GM21390 (cell line): ENCODE data around the gene LTB4R2.
"Not testable (repeated sequence)": the region's sequence is repeated elsewhere in the genome, so short reads cannot be mapped to it uniquely, and the experiment has no call there.

ENCODE experiments used
- ATAC-seq: cut with Tn5 transposase; IDR thresholded peaks from one replicate; pipeline ENCODE4 v1.9.1; 2021; ENCODE audit not compliant: unreplicated experiment

LTB4R2 gene

GRCh38 chr14:24317141-24317928 lies 7.4 kb downstream of the LTB4R2 start:
- no peak for ATAC-seq

DNA sequence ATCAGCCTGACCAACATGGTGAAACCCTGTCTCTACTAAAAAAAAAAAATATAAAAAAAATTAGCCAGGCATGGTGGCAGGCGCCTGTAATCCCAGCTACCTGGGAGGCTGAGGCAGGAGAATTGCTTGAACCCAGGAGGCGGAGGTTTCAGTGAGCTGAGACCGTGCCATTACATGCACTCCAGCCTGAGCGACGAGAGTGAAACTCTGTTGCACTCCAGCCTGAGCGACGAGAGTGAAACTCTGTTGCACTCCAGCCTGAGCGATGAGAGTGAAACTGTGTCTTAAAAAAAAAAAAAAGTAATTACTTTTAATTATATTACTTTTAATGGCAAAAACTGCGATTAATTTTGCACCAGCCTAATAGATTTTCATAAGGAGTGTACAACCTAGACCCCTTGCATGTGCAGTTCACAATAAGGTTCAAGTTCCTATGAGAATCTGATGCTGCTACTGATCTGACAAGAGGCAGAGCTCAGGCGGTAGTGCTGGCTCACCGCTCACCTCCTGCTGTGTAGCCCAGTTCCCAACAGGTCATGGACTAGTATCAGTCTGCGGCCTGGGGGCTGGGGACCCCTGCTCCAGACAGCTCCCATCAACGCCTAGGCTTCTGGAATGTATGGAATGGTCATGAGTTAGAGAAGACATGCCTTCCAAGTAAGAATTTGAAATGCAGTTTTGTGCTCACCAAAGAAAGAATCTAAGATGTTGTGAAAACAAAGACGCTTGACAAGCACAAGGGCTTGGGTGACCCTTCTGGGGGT lies 11.5 kb downstream of the LTB4R2 start:
- ATAC-seq, result no peak

DNA sequence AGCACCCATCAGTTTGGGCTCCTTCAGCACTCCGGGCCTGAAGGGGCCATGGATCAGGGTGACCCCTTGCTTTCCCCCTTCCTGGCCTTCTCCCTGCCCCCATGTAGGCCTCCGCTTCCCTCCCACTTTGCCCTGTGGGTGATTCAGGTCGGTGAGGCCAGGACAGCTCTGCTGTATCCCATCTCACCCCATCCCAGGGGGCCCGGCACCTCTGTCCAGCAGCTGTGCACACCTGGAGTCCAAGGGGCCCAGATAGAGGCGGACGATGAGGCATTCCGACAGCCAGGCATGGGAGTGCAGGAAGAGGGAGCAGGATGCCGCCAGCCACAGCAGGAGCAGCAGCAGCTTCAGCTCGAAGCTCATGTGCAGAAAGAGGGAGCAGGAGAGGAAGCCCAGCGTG lies 12.7 kb downstream of the LTB4R2 start:
- ATAC-seq, result no peak

- no peak for ATAC-seq
Observed at GRCh38 chr14:24323341-24323740, 13.4 kb downstream of the LTB4R2 start.

GRCh38 chr14:24324024-24324423 lies 14.1 kb downstream of the LTB4R2 start:
- ATAC-seq, result no peak

- ATAC-seq, result no peak
Observed at GRCh38 chr14:24325041-24325530, 15.1 kb downstream of the LTB4R2 start.

DNA sequence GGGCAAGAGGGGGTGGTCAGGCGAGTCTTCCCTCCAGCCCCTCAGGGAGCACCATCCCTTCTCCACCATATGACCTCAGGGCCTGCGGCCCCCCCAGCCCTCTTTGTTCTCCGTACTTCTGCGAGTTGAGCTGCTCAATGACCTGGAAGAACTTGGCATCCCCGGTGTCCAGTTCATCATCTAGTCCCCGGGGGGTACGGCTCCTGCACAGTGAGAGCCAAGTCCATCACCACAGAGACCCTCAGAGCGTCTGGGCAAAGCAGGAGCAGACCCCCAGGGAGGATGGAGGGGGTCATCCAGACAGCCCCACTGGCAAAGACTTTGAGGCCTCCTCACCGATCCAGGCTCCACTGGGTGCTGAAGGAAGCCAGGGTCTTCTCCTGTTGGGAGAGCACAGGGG lies 16.0 kb downstream of the LTB4R2 start:
- no peak for ATAC-seq

DNA sequence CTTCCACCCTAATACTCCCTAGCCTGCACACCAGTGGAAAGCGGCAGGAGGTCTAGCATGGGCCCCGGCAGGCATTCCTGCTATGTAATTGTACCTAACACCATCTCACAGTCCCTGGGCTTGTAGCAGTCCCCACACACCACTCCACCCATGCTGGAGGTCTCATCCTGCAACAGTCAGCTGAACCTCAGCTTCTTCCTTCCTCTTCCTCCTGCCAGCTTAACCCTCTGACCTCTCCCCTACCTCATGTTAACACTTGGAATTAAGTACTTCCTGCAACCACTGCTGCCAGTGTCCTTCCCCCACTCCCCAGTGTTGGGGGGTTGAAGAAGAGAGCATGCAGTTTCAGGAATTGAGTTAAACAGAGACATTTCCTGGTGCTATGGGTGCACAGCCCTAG lies 17.4 kb downstream of the LTB4R2 start:
- ATAC-seq, result no peak

DNA sequence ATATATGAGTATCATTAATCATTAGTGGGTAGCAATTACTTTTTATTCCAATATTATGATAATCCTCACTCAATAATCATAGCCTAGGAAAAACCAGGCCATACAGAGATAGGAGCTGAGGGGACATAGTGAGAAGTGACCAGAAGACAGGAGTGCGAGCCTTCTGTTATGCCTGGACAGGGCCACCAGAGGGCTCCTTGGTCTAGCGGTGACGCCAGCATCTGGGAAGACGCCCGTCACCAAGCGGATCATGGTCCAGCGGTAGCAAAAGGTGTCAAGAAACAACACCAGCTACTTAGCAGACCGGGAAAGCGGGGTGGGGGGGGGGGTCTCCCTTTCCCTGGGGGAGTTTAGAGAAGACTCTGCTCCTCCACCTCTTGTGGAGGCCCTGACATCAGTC lies 18.0 kb downstream of the LTB4R2 start:
- not testable (repeated sequence) for ATAC-seq

DNA sequence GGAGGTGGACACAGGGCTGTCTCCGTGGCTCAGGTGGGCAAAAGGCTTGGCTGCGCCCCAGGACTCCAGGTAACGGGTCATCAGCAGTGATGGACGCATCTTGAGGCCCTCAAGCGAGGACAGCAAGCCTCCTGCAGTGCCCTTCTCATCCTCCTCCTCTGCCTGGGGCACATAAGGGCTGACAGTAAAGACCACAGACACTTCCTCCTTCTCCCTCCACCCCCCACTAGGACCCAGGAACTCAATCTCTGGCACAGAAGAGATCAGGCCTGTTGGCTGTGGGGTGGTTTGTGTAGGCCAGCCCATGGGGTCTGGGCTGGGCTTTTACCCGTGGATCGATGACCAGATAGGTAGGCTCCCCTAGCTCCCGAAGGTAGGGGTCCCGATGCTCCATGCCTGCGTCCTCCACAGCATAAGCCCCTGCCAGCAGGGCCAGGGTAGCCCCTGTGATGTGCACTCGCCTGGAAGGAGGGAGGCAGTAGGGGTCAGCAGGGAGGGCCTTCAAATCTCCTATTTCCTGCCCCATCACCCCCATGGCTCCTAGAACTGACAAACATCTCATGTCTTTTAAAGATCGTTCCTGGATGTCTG lies 19.2 kb downstream of the LTB4R2 start:
- ATAC-seq, result no peak

GRCh38 chr14:24329736-24330135 lies 19.8 kb downstream of the LTB4R2 start:
- ATAC-seq, result no peak

DNA sequence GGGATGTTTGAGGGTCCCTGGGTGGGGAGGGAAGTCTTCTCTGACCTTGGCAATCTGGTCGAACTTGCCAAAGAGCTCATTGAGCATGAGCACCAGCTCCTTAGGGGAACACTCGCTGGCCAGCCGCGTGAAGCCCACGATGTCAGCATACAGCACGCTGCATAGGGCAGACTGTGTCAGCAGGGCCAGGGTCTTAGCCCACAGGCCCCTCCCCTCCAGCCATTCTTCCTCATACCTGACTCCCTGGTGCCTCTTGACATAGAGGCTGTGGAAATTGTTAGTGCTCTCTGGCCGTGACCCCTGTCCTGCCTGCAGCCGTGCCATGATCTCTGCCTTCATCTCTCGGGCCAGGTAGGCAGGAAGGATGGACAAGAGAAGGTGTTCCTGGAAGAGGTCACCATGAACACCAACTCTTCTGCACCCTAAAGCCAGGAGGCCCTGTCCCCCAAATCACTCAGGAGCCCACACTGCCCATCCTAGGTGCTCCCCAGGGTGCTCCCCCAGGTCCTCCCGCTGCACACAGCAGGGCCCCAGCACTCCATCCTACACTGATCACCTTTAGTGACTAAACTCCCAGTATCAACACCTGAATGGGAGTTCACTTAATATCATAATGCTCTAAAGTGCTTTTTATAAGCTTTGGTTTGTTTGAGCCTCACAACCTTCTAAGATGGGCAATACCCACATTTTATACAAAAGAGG lies 21.2 kb downstream of the LTB4R2 start:
- no peak for ATAC-seq

DNA sequence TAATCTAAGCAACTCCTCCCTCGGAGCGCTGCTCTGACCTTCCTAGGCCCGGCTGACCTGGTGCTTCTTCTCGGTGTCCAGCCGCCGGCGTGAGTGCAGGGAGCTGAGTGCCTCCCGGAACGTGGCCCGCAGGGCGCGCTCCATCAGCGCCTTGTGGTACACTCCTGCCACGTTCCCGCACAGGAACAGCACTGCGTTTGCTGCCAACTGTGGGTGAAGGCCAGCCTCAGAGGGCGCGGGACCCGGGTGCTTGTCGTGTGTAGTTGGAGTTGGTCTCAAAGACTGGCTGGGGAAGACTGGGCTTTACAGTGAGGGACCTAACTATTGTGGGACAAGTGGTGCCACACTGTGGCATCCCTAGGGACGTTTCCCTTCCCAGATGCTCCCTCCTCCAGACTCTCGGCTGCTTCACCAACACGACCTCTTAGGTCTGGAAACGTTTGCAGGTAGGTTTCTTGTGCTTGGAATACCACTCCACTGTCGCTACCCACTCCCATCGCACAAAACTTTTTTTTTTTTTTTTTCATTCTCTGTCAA lies 21.9 kb downstream of the LTB4R2 start:
- ATAC-seq, result peak; percentile 1

GRCh38 chr14:24332268-24332993 lies 22.5 kb downstream of the LTB4R2 start:
- ATAC-seq, result peak; percentile 86

- no peak for ATAC-seq
Observed at GRCh38 chr14:24334431-24335291, 24.7 kb downstream of the LTB4R2 start, which contains the start of gene ADCY4. TSS of gene ADCY4 (minus strand) at chr14:24335071. CDS start at chr14:24334652, 419 bp downstream.

GRCh38 chr14:24335461-24336171 lies 25.7 kb downstream of the LTB4R2 start:
- no peak for ATAC-seq

- ATAC-seq, result no peak
Observed at GRCh38 chr14:24337144-24337823, 27.3 kb downstream of the LTB4R2 start.

DNA sequence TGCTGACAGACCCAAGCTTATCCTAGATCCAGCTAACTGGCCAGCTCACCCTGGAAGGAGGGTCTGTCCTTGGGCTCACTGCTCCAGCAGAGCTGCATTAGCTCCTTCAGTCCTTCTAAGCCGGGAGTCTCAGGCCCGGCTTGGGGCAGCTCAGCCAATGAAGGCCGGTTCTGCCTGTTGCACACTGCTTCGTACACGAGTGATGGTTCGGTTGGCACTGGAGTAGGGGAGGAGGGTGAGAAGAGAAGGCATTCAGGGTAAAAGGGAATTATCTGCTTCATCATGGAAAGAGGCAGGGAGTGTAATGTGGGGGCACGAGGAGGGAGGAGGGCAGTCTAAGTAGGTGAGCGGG lies 27.9 kb downstream of the LTB4R2 start:
- ATAC-seq, result no peak
